ENCODE measurements around the gene SIAH1. TPM values are rescaled to one million over a fixed set of nuclear protein-coding genes. Genes with fewer than 3 reads are reported as not detected.
"Not testable (repeated sequence)": the region's sequence is repeated elsewhere in the genome, so short reads cannot be mapped to it uniquely, and the experiment has no call there.

The SIAH1 gene
- polyA plus RNA-seq, 3 donors from 2014 or later = 7.0 to 11.0 (median 8.6) TPM

GRCh38 chr16:48367441-48368049 is 17.7 kb downstream of the SIAH1 start:
- Mint-ChIP-seq H3K27me3 (ENCODE audit: low read depth in 3 of 3) (peaks cover 0 to 2% (median 0%) of the 10 kb centered on the region in 3 donors), H3K4me1 (peaks cover 23 to 49% of the 10 kb centered on the region in 2 donors), H3K27ac (no peak overlapping the region), H3K36me3 (no peaks in the 10 kb centered on the region), H3K4me3 (peak overlapping the region in 1 of 5 donors; percentile 91), H3K9me3 (no peaks in the 10 kb centered on the region)
- DNase-seq = no peak

GRCh38 chr16:48366165-48367093 is 18.8 kb downstream of the SIAH1 start:
- no peaks in the 10 kb centered on the region for H3K9me3 Mint-ChIP-seq
- H3K27ac Mint-ChIP-seq = peak overlapping the region; percentile 9 to 87 (median 80)
- peaks cover 23 to 49% of the 10 kb centered on the region in 2 donors for H3K4me1 Mint-ChIP-seq
- peak overlapping the region; percentile 80 to 93 (median 87) for H3K4me3 Mint-ChIP-seq
- no peaks in the 10 kb centered on the region for H3K36me3 Mint-ChIP-seq
- H3K27me3 Mint-ChIP-seq (ENCODE audit: low read depth in 3 of 3) = peaks cover 0 to 2% (median 0%) of the 10 kb centered on the region in 3 donors
- DNase-seq = peak; percentile 13 to 36 (median 23)

- H3K36me3 Mint-ChIP-seq = no peaks in the 10 kb centered on the region
- peak; percentile 47 to 55 (median 47) for DNase-seq
- peak overlapping the region in 4 of 6 donors; percentile 72 to 84 (median 80) for H3K27ac Mint-ChIP-seq
- peak overlapping the region; percentile 80 to 93 (median 87) for H3K4me3 Mint-ChIP-seq
- H3K9me3 Mint-ChIP-seq = no peaks in the 10 kb centered on the region
- H3K4me1 Mint-ChIP-seq = peaks cover 23 to 49% of the 10 kb centered on the region in 2 donors
- peaks cover 0 to 2% (median 0%) of the 10 kb centered on the region in 3 donors for H3K27me3 Mint-ChIP-seq (ENCODE audit: low read depth in 3 of 3)
Observed at GRCh38 chr16:48365601-48366164, 19.5 kb downstream of the SIAH1 start.

GRCh38 chr16:48365025-48365600 is 20.1 kb downstream of the SIAH1 start:
- DNase-seq = no peak
- peaks cover 23 to 48% of the 10 kb centered on the region in 2 donors for H3K4me1 Mint-ChIP-seq
- peaks cover 0 to 2% (median 0%) of the 10 kb centered on the region in 3 donors for H3K27me3 Mint-ChIP-seq (ENCODE audit: low read depth in 3 of 3)
- peak overlapping the region in 1 of 6 donors; percentile 84 for H3K27ac Mint-ChIP-seq
- H3K4me3 Mint-ChIP-seq = peak overlapping the region; percentile 74 to 93 (median 80)
- no peaks in the 10 kb centered on the region for H3K36me3 Mint-ChIP-seq
- no peaks in the 10 kb centered on the region for H3K9me3 Mint-ChIP-seq

- Mint-ChIP-seq H3K9me3 (no peaks in the 10 kb centered on the region), H3K27me3 (ENCODE audit: low read depth in 3 of 3) (peaks cover 0 to 2% (median 0%) of the 10 kb centered on the region in 3 donors), H3K4me1 (peaks cover 20 to 29% of the 10 kb centered on the region in 2 donors), H3K36me3 (no peaks in the 10 kb centered on the region), H3K27ac (no peak overlapping the region), H3K4me3 (no peak overlapping the region)
- DNase-seq = no peak
Observed at GRCh38 chr16:48361540-48362144, 23.6 kb downstream of the SIAH1 start.

GRCh38 chr16:48361012-48361411 is 24.2 kb downstream of the SIAH1 start:
- Mint-ChIP-seq H3K27ac (no peak overlapping the region), H3K4me1 (peaks cover 15 to 22% of the 10 kb centered on the region in 2 donors), H3K27me3 (ENCODE audit: low read depth in 3 of 3) (no peaks in the 10 kb centered on the region), H3K4me3 (no peak overlapping the region), H3K36me3 (no peaks in the 10 kb centered on the region), H3K9me3 (no peaks in the 10 kb centered on the region)
- no peak for DNase-seq

- Mint-ChIP-seq H3K36me3 (no peaks in the 10 kb centered on the region), H3K9me3 (no peaks in the 10 kb centered on the region), H3K4me3 (no peak overlapping the region), H3K27ac (no peak overlapping the region), H3K4me1 (peaks cover 7 to 14% of the 10 kb centered on the region in 2 donors), H3K27me3 (ENCODE audit: low read depth in 3 of 3) (no peaks in the 10 kb centered on the region)
- no peak for DNase-seq
Observed at GRCh38 chr16:48359983-48360382, 25.2 kb downstream of the SIAH1 start.

GRCh38 chr16:48358419-48358818 is 26.8 kb downstream of the SIAH1 start:
- no peaks in the 10 kb centered on the region for H3K27me3 Mint-ChIP-seq (ENCODE audit: low read depth in 3 of 3)
- H3K4me1 Mint-ChIP-seq = peaks cover 7 to 15% of the 10 kb centered on the region in 2 donors
- no peaks in the 10 kb centered on the region for H3K9me3 Mint-ChIP-seq
- DNase-seq = no peak
- H3K4me3 Mint-ChIP-seq = no peak overlapping the region
- H3K36me3 Mint-ChIP-seq = peaks cover 0 to 4% (median 3%) of the 10 kb centered on the region in 3 donors
- peak overlapping the region in 1 of 6 donors; percentile 2 for H3K27ac Mint-ChIP-seq

GRCh38 chr16:48356633-48357376 is 28.4 kb downstream of the SIAH1 start:
- Mint-ChIP-seq H3K4me3 (no peak overlapping the region), H3K9me3 (no peaks in the 10 kb centered on the region), H3K27me3 (ENCODE audit: low read depth in 3 of 3) (no peaks in the 10 kb centered on the region), H3K27ac (no peak overlapping the region), H3K4me1 (peaks cover 7 to 14% of the 10 kb centered on the region in 2 donors), H3K36me3 (peaks cover 5 to 6% (median 5%) of the 10 kb centered on the region in 3 donors)
- DNase-seq = no peak

- no peaks in the 10 kb centered on the region for H3K9me3 Mint-ChIP-seq
- H3K27ac Mint-ChIP-seq = peak overlapping the region in 2 of 6 donors; percentile 45 to 79
- H3K4me3 Mint-ChIP-seq = no peak overlapping the region
Observed at GRCh38 chr16:48354877-48355855, 30.0 kb downstream of the SIAH1 start.

GRCh38 chr16:48354385-48354784 is 30.8 kb downstream of the SIAH1 start:
- H3K9me3 Mint-ChIP-seq = not testable (repeated sequence)
- peaks cover 5 to 18% (median 6%) of the 10 kb centered on the region in 3 donors for H3K36me3 Mint-ChIP-seq
- peak overlapping the region in 3 of 6 donors; percentile 45 to 58 (median 45) for H3K27ac Mint-ChIP-seq

More at GRCh38 chr16:48354877-48355855, 30.0 kb downstream of the SIAH1 start:
- Mint-ChIP-seq H3K36me3 (peaks cover 5 to 18% (median 6%) of the 10 kb centered on the region in 3 donors), H3K4me1 (peaks cover 7 to 14% of the 10 kb centered on the region in 2 donors), H3K27me3 (ENCODE audit: low read depth in 3 of 3) (no peaks in the 10 kb centered on the region)
- DNase-seq = no peak

More at GRCh38 chr16:48354385-48354784, 30.8 kb downstream of the SIAH1 start:
- DNase-seq; H3K27me3 Mint-ChIP-seq (ENCODE audit: low read depth in 3 of 3); H3K4me3 Mint-ChIP-seq: not testable (repeated sequence)
- peaks cover 7 to 14% of the 10 kb centered on the region in 2 donors for H3K4me1 Mint-ChIP-seq
